ENCODE results near the gene PDK4. TPM values are rescaled to one million over a fixed set of nuclear protein-coding genes. Genes with fewer than 3 reads are reported as not detected.

The PDK4 gene
- total RNA-seq, 6 donors from 2014 or later, result 111 to 427 (median 160) TPM

- Histone ChIP-seq H3K4me3 (no peak overlapping the region), H3K27me3 (no peaks in the 10 kb centered on the region), H3K9me3 (no peaks in the 10 kb centered on the region), H3K27ac (no peak overlapping the region), H3K36me3 (no peaks in the 10 kb centered on the region), H3K4me1 (peaks cover 0 to under 1% (median 0%) of the 10 kb centered on the region in 4 donors)
- 86% methylated on average over 3 of the region's 3 CpGs for WGBS, 2 donors
- ATAC-seq (ENCODE audit: low FRiP score in 2 of 2) (no peak), DNase-seq (no peak)
- TF ChIP-seq POLR2A (IDR thresholded peaks at IDR 0.05) (no peak), CTCF (IDR thresholded peaks at IDR 0.05) (no peak), EP300 (IDR thresholded peaks at IDR 0.05) (no peak), POLR2AphosphoS5 (IDR thresholded peaks at IDR 0.05) (no peak)
Observed at GRCh38 chr7:95622859-95623258, 26.5 kb upstream of the PDK4 start.

- H3K36me3 ChIP-seq, result no peaks in the 10 kb centered on the region
- H3K9me3 ChIP-seq, result no peaks in the 10 kb centered on the region
- TF ChIP-seq POLR2A (IDR thresholded peaks at IDR 0.05), result no peak
- no peak for TF ChIP-seq EP300 (IDR thresholded peaks at IDR 0.05)
- TF ChIP-seq POLR2AphosphoS5 (IDR thresholded peaks at IDR 0.05), result no peak
- no peak for TF ChIP-seq CTCF (IDR thresholded peaks at IDR 0.05)
- no peaks in the 10 kb centered on the region for H3K4me1 ChIP-seq
- no peak for DNase-seq
- ATAC-seq (ENCODE audit: low FRiP score in 2 of 2), result no peak
- no peak overlapping the region for H3K4me3 ChIP-seq
- H3K27ac ChIP-seq, result no peak overlapping the region
- H3K27me3 ChIP-seq, result no peaks in the 10 kb centered on the region
Observed at GRCh38 chr7:95622001-95622549, 25.8 kb upstream of the PDK4 start.

- 89% methylated on average over 1 of the region's 1 CpG for WGBS, 2 donors
- Histone ChIP-seq H3K27me3 (no peaks in the 10 kb centered on the region), H3K27ac (no peak overlapping the region), H3K4me3 (no peak overlapping the region), H3K36me3 (no peaks in the 10 kb centered on the region), H3K9me3 (no peaks in the 10 kb centered on the region), H3K4me1 (no peaks in the 10 kb centered on the region)
- TF ChIP-seq CTCF (IDR thresholded peaks at IDR 0.05), result no peak
- no peak for TF ChIP-seq POLR2A (IDR thresholded peaks at IDR 0.05)
- TF ChIP-seq POLR2AphosphoS5 (IDR thresholded peaks at IDR 0.05), result no peak
- no peak for TF ChIP-seq EP300 (IDR thresholded peaks at IDR 0.05)
- DNase-seq, result no peak
- ATAC-seq (ENCODE audit: low FRiP score in 2 of 2), result no peak
Observed at GRCh38 chr7:95621404-95621803, 25.1 kb upstream of the PDK4 start.

GRCh38 chr7:95620631-95621030, 24.3 kb upstream of the PDK4 start:
- H3K9me3 ChIP-seq, result no peaks in the 10 kb centered on the region
- no peak for DNase-seq
- no peaks in the 10 kb centered on the region for H3K4me1 ChIP-seq
- WGBS, 2 donors, result 86 to 92% methylated on average over 3 of the region's 3 CpGs
- H3K4me3 ChIP-seq, result no peak overlapping the region
- no peak overlapping the region for H3K27ac ChIP-seq
- H3K36me3 ChIP-seq, result no peaks in the 10 kb centered on the region
- no peaks in the 10 kb centered on the region for H3K27me3 ChIP-seq
- no peak for TF ChIP-seq POLR2A (IDR thresholded peaks at IDR 0.05)
- no peak for TF ChIP-seq POLR2AphosphoS5 (IDR thresholded peaks at IDR 0.05)
- no peak for ATAC-seq (ENCODE audit: low FRiP score in 2 of 2)

- H3K27me3 ChIP-seq, result no peaks in the 10 kb centered on the region
- WGBS, 2 donors, result 49 to 57% methylated on average over 1 of the region's 1 CpG
- ATAC-seq (ENCODE audit: low FRiP score in 2 of 2) (no peak), DNase-seq (no peak)
- no peaks in the 10 kb centered on the region for H3K4me1 ChIP-seq
- H3K4me3 ChIP-seq, result no peak overlapping the region
- H3K36me3 ChIP-seq, result no peaks in the 10 kb centered on the region
- TF ChIP-seq POLR2A (IDR thresholded peaks at IDR 0.05) (no peak), EP300 (IDR thresholded peaks at IDR 0.05) (no peak), POLR2AphosphoS5 (IDR thresholded peaks at IDR 0.05) (no peak), CTCF (IDR thresholded peaks at IDR 0.05) (no peak)
- no peak overlapping the region for H3K27ac ChIP-seq
- H3K9me3 ChIP-seq, result peaks cover 0 to under 1% (median 0%) of the 10 kb centered on the region in 4 donors
Observed at GRCh38 chr7:95619921-95620320, 23.6 kb upstream of the PDK4 start.
